ENCODE measurements around the gene NOL4L.

GRCh38 chr20:32582659-32583580, 2.2 kb downstream of the NOL4L start:
- TF ChIP-seq CTCF (IDR thresholded peaks at IDR 0.05; ENCODE audit: insufficient read depth, low read length): no peak
- TF ChIP-seq POLR2AphosphoS5 (IDR thresholded peaks at IDR 0.05; ENCODE audit: low read depth): no peak
- TF ChIP-seq REST (IDR thresholded peaks at IDR 0.05; ENCODE audit: insufficient replicate concordance, low read depth): no peak
- no peak for TF ChIP-seq SPI1 (IDR thresholded peaks at IDR 0.05; ENCODE audit: borderline replicate concordance, low read depth)
- no peak for TF ChIP-seq GABPA (IDR thresholded peaks at IDR 0.05; ENCODE audit: low read depth)

All from HL-60 (cell line).